Measurements from ENCODE around the gene ZNF584. TPM values are rescaled to one million over a fixed set of nuclear protein-coding genes. Genes with fewer than 3 reads are reported as not detected.
A peak's percentile ranks its signal among the peaks of the same experiment; 100 is the strongest.
"Not testable (repeated sequence)": the region's sequence is repeated elsewhere in the genome, so short reads cannot be mapped to it uniquely, and the experiment has no call there.

ZNF584 gene
- total and polyA plus RNA-seq, 2 donors (not counting 1 experiment from before 2014, with no cell fraction given) = 3.0 to 12.3 TPM

- ATAC-seq (ENCODE audit: low read depth) (no peak), DNase-seq (no peak)
- Mint-ChIP-seq H3K4me3 (peak overlapping the region; percentile 99), H3K4me1 (peaks cover 23% of the 10 kb centered on the region), H3K27me3 (peaks cover 9% of the 10 kb centered on the region), H3K27ac (peak overlapping the region; percentile 98), H3K9me3 (ENCODE audit: insufficient read depth) (peaks cover 17% of the 10 kb centered on the region)
- peak overlapping the region; percentile 78 to 97 for H3K27ac ChIP-seq (ENCODE audit: low read length in 2 of 2)
- H3K4me2 ChIP-seq (replicated peaks; ENCODE audit: low read depth, low read length, poor library complexity, severe bottlenecking) = peak overlapping the region; percentile 98
- intact Hi-C loops (cut with micrococcal nuclease) = loop anchor here (1.0 to 2.0 kb wide), 13 partner anchors 11 to 257 kb away; partner anchors contain the start of genes ERVK3-1, MZF1, RPS5 and ZBTB45
- H3K9ac ChIP-seq (ENCODE audit: low read length) = peak overlapping the region; percentile 95
- peak overlapping the region; percentile 94 for H2AFZ ChIP-seq (ENCODE audit: insufficient read depth, low read depth, low read length, poor library complexity, severe bottlenecking)
- peaks cover 0 to 14% of the 10 kb centered on the region in 2 experiments for H3K36me3 ChIP-seq (replicated peaks in 1 of 2; ENCODE audit: control extremely low read depth in 1 of 2, control insufficient read depth in 1 of 2, extremely low read depth in 1 of 2, insufficient read depth in 2 of 2, low read length in 1 of 2)
- TF ChIP-seq CTCF (IDR thresholded peaks at IDR 0.05) (no peak), EZH2 (IDR thresholded peaks at IDR 0.05; ENCODE audit: borderline replicate concordance, insufficient read depth, low read depth, low read length, poor library complexity, severe bottlenecking) (no peak)
- CTCF ChIA-PET = interaction anchor here (1.1 kb wide), 1 partner anchor 114 kb away, joined by 3 read pairs; the partner anchor contains the start of gene ZSCAN22
- H3K27me3 ChIP-seq (replicated peaks in 1 of 4; ENCODE audit: control extremely low read depth in 1 of 4, control insufficient read depth in 3 of 4, insufficient read depth in 4 of 4, low read length in 3 of 4) = no peaks in the 10 kb centered on the region
- H4K20me1 ChIP-seq (ENCODE audit: control insufficient read depth, insufficient read depth, low read length, poor library complexity, severe bottlenecking) = no peaks in the 10 kb centered on the region
- POLR2A ChIA-PET = interaction anchor here (0.8 to 1.4 kb wide), 7 partner anchors 11 to 257 kb away, joined by 3 to 11 read pairs (median 5); partner anchors contain the start of genes ZBTB45, ZNF274, ZNF324B and ZNF446
- 21% methylated on average over 31 of the region's 31 CpGs for WGBS (ENCODE audit: insufficient coverage)
- peaks cover 15% of the 10 kb centered on the region for H3K79me2 ChIP-seq (ENCODE audit: control insufficient read depth, insufficient read depth, low read length)
- peaks cover 0 to 68% (median 25%) of the 10 kb centered on the region in 3 donors for H3K9me3 ChIP-seq (ENCODE audit: control extremely low read depth in 1 of 3, control insufficient read depth in 2 of 3, insufficient read depth in 1 of 3, low read length in 2 of 3)
- H3K4me3 ChIP-seq (ENCODE audit: control extremely low read depth in 1 of 5, extremely low read depth in 1 of 5, insufficient read depth in 1 of 5, low read depth in 2 of 5, low read length in 4 of 5) = peak overlapping the region; percentile 46 to 97 (median 74)
- H3K4me1 ChIP-seq (ENCODE audit: control insufficient read depth in 2 of 2, insufficient read depth in 2 of 2, low read length in 2 of 2) = peaks cover 14 to 21% of the 10 kb centered on the region in 2 donors
Observed at GRCh38 chr19:58440556-58440955, 32.1 kb downstream of the ZNF584 start.

- 89% methylated on average over 7 of the region's 7 CpGs for WGBS (ENCODE audit: insufficient coverage)
- peaks cover 0 to 16% (median 1%) of the 10 kb centered on the region in 4 experiments for H3K27me3 ChIP-seq (replicated peaks in 1 of 4; ENCODE audit: control extremely low read depth in 1 of 4, control insufficient read depth in 3 of 4, insufficient read depth in 4 of 4, low read length in 3 of 4)
- intact Hi-C loops (cut with micrococcal nuclease); H3K27ac ChIP-seq (ENCODE audit: low read length in 2 of 2); ATAC-seq (ENCODE audit: low read depth); H3K27ac Mint-ChIP-seq; CTCF ChIA-PET; H3K4me2 ChIP-seq (replicated peaks; ENCODE audit: low read depth, low read length, poor library complexity, severe bottlenecking); H2AFZ ChIP-seq (ENCODE audit: insufficient read depth, low read depth, low read length, poor library complexity, severe bottlenecking); DNase-seq; H4K20me1 ChIP-seq (ENCODE audit: control insufficient read depth, insufficient read depth, low read length, poor library complexity, severe bottlenecking); H3K36me3 ChIP-seq (replicated peaks in 1 of 2; ENCODE audit: control extremely low read depth in 1 of 2, control insufficient read depth in 1 of 2, extremely low read depth in 1 of 2, insufficient read depth in 2 of 2, low read length in 1 of 2); H3K4me3 Mint-ChIP-seq; H3K4me3 ChIP-seq (ENCODE audit: control extremely low read depth in 1 of 5, extremely low read depth in 1 of 5, insufficient read depth in 1 of 5, low read depth in 2 of 5, low read length in 4 of 5); H3K9ac ChIP-seq (ENCODE audit: low read length): not testable (repeated sequence)
- peaks cover 0 to 47% (median 9%) of the 10 kb centered on the region in 3 donors for H3K9me3 ChIP-seq (ENCODE audit: control extremely low read depth in 1 of 3, control insufficient read depth in 2 of 3, insufficient read depth in 1 of 3, low read length in 2 of 3)
- Mint-ChIP-seq H3K27me3 (peaks cover 23% of the 10 kb centered on the region), H3K9me3 (ENCODE audit: insufficient read depth) (peaks cover 13% of the 10 kb centered on the region), H3K4me1 (peaks cover 21% of the 10 kb centered on the region)
- H3K4me1 ChIP-seq (ENCODE audit: control insufficient read depth in 2 of 2, insufficient read depth in 2 of 2, low read length in 2 of 2) = peaks cover 14 to 21% of the 10 kb centered on the region in 2 donors
- peaks cover 12% of the 10 kb centered on the region for H3K79me2 ChIP-seq (ENCODE audit: control insufficient read depth, insufficient read depth, low read length)
- POLR2A ChIA-PET = interaction anchor here (0.7 kb wide), 1 partner anchor 130 kb away, joined by 3 read pairs; the partner anchor contains the start of gene MZF1
Observed at GRCh38 chr19:58442986-58443385, 34.5 kb downstream of the ZNF584 start.

GRCh38 chr19:58448860-58449259 lies 40.4 kb downstream of the ZNF584 start:
- H3K4me3 Mint-ChIP-seq; H2AFZ ChIP-seq (ENCODE audit: insufficient read depth, low read depth, low read length, poor library complexity, severe bottlenecking); H3K4me2 ChIP-seq (replicated peaks; ENCODE audit: low read depth, low read length, poor library complexity, severe bottlenecking); H3K27ac Mint-ChIP-seq; intact Hi-C loops (cut with micrococcal nuclease); H3K9ac ChIP-seq (ENCODE audit: low read length); H3K27ac ChIP-seq (ENCODE audit: low read length in 2 of 2); H3K9me3 Mint-ChIP-seq (ENCODE audit: insufficient read depth); H3K4me3 ChIP-seq (ENCODE audit: control extremely low read depth in 1 of 5, extremely low read depth in 1 of 5, insufficient read depth in 1 of 5, low read depth in 2 of 5, low read length in 4 of 5); H3K79me2 ChIP-seq (ENCODE audit: control insufficient read depth, insufficient read depth, low read length); CTCF ChIA-PET; H3K36me3 ChIP-seq (replicated peaks in 1 of 2; ENCODE audit: control extremely low read depth in 1 of 2, control insufficient read depth in 1 of 2, extremely low read depth in 1 of 2, insufficient read depth in 2 of 2, low read length in 1 of 2); ATAC-seq (ENCODE audit: low read depth); DNase-seq; H4K20me1 ChIP-seq (ENCODE audit: control insufficient read depth, insufficient read depth, low read length, poor library complexity, severe bottlenecking); POLR2A ChIA-PET: not testable (repeated sequence)
- peaks cover 3 to 13% (median 6%) of the 10 kb centered on the region in 3 donors for H3K9me3 ChIP-seq (ENCODE audit: control extremely low read depth in 1 of 3, control insufficient read depth in 2 of 3, insufficient read depth in 1 of 3, low read length in 2 of 3)
- peaks cover 5 to 12% of the 10 kb centered on the region in 2 donors for H3K4me1 ChIP-seq (ENCODE audit: control insufficient read depth in 2 of 2, insufficient read depth in 2 of 2, low read length in 2 of 2)
- Mint-ChIP-seq H3K27me3 (peaks cover 27% of the 10 kb centered on the region), H3K4me1 (peaks cover 20% of the 10 kb centered on the region)
- peaks cover 0 to 29% (median 2%) of the 10 kb centered on the region in 4 experiments for H3K27me3 ChIP-seq (replicated peaks in 1 of 4; ENCODE audit: control extremely low read depth in 1 of 4, control insufficient read depth in 3 of 4, insufficient read depth in 4 of 4, low read length in 3 of 4)
- 71% methylated on average over 3 of the region's 3 CpGs for WGBS (ENCODE audit: insufficient coverage)

Data from B cell (primary cell).